GM12878 (cell line): ENCODE results near the gene RET.

ENCODE experiments used
- EZH2 ChIP-seq: IDR thresholded peaks from 2 replicates; pipeline ENCODE4 v1.6.1; 2012; ENCODE audit warnings: low read depth, mild to moderate bottlenecking, control low read depth, inconsistent platforms, low read length, borderline replicate concordance; ENCODE audit not compliant: control insufficient read depth
- POLR2A ChIP-seq: IDR thresholded peaks from 2 replicates; pipeline ENCODE4 v1.6.1; 2011; ENCODE audit warnings: low read depth, mild to moderate bottlenecking, low read length
- POLR2AphosphoS5 ChIP-seq: IDR thresholded peaks from 2 replicates; pipeline ENCODE4 v1.6.1; 2011; ENCODE audit warnings: mild to moderate bottlenecking, low read length, inconsistent platforms
- TAF1 ChIP-seq: IDR thresholded peaks from 2 replicates; pipeline ENCODE4 v1.6.1; 2011; ENCODE audit warnings: mild to moderate bottlenecking, low read depth, low read length, borderline replicate concordance
- TF ChIP-seq, protein P1 (sequence below), 3 experiments: IDR thresholded peaks in 2 of 3; conservative IDR thresholded peaks in 1 of 3; 2 replicates each; pipeline ENCODE4 v1.5.1; 2011; ENCODE audit warnings: low read depth in 3 of 3, low read length in 3 of 3, mild to moderate bottlenecking in 3 of 3, control low read depth in 2 of 3, moderate library complexity in 2 of 3, inconsistent platforms in 1 of 3, mixed read lengths in 1 of 3; ENCODE audit not compliant: control insufficient read depth in 2 of 3, insufficient read depth in 1 of 3; ENCODE audit errors: extremely low read depth in 1 of 3

DNA sequence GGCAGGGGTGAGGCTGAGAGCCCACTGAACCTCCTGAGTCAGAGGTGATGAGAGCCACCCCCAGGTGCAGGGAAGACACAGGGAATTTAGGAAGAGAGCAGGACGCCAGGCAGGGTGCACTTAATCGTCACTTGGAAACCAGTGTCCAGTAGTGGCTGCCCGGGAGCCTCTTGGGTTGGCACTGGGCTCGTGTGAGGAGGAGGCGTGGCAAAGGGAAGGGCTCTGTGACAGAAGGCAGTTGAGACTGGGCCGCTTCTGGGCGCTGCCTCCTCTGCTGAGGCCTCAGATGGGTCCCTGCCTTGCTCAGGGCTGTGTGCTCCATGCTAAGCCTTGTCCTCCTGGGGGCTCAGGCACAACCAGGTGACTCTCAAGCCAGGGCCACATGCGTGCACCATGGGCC is 13.3 kb downstream of the RET start:
- TF ChIP-seq POLR2AphosphoS5 = no peak
- TF ChIP-seq EZH2 = no peak
- no peak for TF ChIP-seq POLR2A
- TF ChIP-seq, protein P1, sequence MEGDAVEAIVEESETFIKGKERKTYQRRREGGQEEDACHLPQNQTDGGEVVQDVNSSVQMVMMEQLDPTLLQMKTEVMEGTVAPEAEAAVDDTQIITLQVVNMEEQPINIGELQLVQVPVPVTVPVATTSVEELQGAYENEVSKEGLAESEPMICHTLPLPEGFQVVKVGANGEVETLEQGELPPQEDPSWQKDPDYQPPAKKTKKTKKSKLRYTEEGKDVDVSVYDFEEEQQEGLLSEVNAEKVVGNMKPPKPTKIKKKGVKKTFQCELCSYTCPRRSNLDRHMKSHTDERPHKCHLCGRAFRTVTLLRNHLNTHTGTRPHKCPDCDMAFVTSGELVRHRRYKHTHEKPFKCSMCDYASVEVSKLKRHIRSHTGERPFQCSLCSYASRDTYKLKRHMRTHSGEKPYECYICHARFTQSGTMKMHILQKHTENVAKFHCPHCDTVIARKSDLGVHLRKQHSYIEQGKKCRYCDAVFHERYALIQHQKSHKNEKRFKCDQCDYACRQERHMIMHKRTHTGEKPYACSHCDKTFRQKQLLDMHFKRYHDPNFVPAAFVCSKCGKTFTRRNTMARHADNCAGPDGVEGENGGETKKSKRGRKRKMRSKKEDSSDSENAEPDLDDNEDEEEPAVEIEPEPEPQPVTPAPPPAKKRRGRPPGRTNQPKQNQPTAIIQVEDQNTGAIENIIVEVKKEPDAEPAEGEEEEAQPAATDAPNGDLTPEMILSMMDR (IDR thresholded peaks at IDR 0.05 in 2 of 3, conservative IDR thresholded peaks at IDR 0.05 in 1 of 3; ENCODE audit: control insufficient read depth in 2 of 3, extremely low read depth in 1 of 3, insufficient read depth in 1 of 3, low read depth in 3 of 3, low read length in 3 of 3) = no peak
- TF ChIP-seq TAF1 = no peak
